GM21717 (cell line): Measurements from ENCODE around the gene THAP4.
A peak's percentile ranks its signal among the peaks of the same experiment; 100 is the strongest.
"Not testable (repeated sequence)": the region's sequence is repeated elsewhere in the genome, so short reads cannot be mapped to it uniquely, and the experiment has no call there.

Experiments used
- ATAC-seq: cut with Tn5 transposase; IDR thresholded peaks from one replicate; pipeline ENCODE4 v1.9.1; 2021; ENCODE audit warnings: mild to moderate bottlenecking, moderate library complexity; ENCODE audit not compliant: unreplicated experiment

The THAP4 gene

GRCh38 chr2:241613017-241613780 is 23.8 kb downstream of the THAP4 start:
- ATAC-seq: no peak

GRCh38 chr2:241612156-241613016 is 24.6 kb downstream of the THAP4 start:
- no peak for ATAC-seq

- ATAC-seq: no peak
Measured at GRCh38 chr2:241611062-241611461, 25.9 kb downstream of the THAP4 start.

DNA sequence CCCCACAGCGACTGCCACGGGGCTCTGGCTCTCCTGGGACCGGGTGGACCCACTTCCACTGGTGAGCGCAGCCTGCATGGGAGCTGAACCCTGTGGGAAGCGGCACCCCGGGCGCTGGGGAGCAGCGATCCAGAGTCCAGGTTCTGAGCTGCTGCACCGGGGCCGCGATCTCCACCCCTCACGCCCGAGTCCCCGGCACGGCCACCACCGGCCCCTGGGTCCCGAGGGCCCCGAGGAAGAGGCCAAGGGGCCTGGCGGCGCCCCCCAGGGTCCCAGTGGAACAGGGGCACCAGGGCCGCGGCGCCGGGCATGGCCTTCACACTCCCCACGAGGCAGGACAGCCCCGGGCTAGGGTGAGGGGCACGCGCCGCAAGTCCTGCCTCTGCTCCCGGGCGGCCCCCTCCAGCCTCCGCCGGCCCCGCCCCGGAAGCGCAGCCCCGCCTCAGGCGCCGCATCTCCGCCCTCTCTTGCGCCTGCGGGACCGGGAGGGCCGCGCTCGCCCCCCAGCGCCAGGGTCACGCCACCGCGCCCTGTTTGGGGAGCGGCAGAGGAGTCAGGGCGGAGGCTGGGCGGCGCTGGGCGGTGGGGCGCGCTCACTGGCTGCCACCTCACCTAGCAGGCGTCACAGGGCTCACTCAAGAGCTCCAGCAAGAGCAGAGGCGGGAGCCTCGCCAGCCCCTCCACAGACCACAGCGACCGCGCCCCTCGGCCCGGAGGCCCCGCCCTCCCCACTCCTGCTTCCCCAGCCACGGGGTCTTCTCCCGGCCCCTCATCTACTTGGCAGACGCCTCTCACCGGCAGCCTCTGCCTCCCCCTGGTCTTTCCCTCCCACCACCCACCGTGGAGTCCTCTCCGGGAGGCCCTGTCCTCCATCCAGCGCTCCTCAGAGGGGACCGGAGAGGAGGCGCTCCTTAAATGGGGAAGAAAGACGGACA is 26.8 kb downstream of the THAP4 start:
- ATAC-seq: peak; percentile 90

GRCh38 chr2:241608881-241609280 is 28.1 kb downstream of the THAP4 start:
- ATAC-seq: no peak

DNA sequence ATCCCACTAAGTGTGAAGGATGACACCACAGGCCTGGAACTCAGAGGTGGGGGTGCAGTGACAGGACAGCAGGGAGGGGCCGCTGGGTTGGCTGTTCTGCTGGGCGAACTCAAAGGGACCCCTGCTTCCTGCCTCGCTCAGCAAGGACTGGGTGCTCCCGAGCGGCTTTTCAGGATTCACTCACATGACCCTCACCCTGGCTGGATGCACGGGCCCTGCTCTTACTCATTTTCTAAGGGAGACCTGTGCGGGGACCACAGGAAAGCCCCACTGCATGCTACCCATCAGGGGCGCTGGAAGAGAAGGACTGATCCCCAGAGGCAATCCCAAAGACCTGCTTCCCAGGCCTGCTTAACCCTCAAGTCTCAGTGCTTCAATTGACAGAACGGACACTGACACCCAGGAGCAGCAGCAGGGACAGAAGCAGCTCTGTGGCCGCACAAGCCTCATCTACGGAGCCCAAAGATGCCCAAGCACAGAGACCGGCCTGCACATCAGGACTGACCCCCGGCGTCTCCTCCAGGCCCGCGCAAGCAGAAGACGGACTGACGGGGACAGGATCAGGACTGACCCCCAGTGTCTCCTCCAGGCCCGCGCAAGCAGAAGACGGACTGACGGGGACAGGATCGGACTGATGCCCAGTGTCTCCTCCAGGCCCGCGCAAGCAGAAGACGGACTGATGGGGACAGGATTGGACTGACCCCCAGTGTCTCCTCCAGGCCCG is 29.6 kb downstream of the THAP4 start:
- no peak for ATAC-seq

DNA sequence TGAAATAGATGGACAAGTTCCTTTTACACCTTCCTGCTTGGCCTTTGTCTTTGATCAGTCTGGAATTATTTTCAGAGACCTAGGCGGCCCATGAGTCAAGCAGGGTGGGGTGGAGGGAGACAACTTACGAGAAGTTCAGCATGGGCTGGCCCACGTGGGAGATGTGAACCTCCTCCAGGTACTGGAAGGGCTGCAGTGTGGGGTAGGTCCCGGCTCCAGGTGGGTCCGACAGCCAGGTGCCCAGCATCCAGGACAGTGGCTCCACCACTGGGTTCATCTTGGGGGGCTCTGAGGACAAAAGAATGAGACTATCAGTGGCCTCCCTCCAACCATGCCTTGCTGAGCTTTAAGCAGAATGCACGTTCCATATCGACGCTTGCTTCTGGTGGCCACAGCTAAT is 30.8 kb downstream of the THAP4 start:
- no peak for ATAC-seq

- ATAC-seq: no peak
Measured at GRCh38 chr2:241603686-241604085, 33.3 kb downstream of the THAP4 start.

GRCh38 chr2:241602720-241603119 is 34.2 kb downstream of the THAP4 start:
- no peak for ATAC-seq

DNA sequence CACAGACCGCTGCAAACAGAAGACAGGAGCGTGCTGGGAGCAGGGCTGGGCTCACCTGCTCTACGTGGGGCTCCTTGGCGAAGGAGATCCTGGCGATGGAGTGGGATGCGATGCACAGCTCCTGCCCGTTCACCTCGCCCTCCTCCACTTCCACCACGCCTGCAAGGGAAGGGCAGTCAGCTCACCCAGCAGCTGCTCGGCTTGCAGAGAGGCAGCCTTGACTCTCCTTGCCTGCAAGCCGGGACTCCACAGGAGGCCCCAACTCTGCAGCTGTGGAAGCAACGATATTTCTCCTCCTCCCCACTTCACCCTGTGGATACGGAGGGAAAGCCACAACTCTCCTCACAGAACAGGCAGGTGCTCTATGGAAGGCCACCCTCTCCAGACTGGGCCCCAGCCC is 35.1 kb downstream of the THAP4 start:
- no peak for ATAC-seq

DNA sequence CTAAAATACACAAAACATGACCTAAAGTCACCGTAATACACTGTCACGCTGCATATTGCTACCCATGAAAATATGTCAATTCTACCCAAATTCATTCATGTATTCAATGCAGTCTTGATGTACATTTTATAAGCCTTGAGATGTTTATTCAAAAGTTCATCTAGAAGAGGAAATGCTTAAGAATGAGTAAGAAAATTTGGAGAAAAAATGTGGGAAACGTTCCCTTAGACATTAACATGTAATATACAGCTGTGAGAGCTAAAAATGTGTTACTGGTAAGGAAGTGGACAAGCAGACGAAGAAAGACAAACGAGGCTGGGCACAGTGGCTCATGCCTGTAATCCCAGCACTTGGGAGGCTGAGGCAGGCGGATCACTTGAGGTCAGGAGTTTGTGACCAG is 37.3 kb downstream of the THAP4 start:
- no peak for ATAC-seq

- ATAC-seq: no peak
Measured at GRCh38 chr2:241598487-241598886, 38.5 kb downstream of the THAP4 start.

GRCh38 chr2:241598061-241598460 is 38.9 kb downstream of the THAP4 start:
- no peak for ATAC-seq

- no peak for ATAC-seq
Measured at GRCh38 chr2:241597561-241597960, 39.4 kb downstream of the THAP4 start.

- ATAC-seq: no peak
Measured at GRCh38 chr2:241595600-241596140, 41.3 kb downstream of the THAP4 start.

DNA sequence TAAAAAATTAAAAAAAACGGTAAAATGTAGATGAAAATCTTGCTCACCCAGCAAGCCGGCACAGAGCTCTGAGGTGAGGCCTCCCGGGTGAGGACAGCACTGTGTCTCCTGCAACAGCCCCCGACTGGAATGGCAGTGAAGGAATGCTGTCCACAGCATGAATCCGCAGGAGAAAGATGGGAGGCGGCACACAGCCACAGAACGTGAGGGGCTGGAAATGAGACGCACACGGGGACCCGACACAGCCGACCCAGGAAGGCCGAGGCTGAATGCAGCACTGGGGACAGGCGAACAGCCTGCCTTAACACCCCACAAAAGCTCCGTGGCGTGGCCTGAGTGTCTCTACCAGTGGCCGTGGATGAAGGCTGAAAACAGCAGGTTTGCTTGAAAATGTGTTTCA is 43.7 kb downstream of the THAP4 start:
- ATAC-seq: no peak

DNA sequence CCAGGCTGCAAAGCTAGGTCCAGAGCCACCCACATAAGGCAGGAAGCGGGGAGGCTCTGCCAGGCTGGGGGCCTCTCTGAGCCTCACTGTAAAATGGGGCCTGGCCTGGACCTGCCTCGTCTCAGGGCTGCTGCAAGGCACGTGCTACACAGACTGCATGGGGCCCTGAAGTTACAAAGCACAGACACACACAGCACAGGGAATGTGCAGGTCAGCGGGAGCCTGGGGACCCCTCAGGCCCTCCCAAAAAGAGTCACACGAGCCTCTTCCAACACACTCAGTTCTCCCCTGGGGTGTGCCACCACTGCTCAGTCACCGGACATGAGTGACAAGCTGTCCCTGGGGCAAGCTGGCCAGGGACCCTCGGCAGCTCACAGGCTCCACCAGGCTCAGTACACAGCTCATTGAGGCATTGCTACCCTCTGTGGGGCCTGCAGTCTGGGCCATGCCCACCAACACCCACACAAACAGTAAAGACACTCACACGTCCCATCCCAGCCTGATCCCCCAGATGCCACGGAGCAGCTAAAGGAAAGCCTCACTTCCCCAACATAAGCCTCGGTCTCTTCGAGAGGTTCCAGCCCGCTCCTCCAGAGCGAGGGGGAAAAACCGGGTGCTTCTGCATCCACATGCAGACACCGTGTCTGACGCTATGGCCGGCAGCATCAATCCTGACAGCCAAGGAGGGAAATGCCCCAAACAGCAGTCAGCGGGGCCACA is 44.7 kb downstream of the THAP4 start:
- ATAC-seq: no peak

- ATAC-seq: not testable (repeated sequence)
Measured at GRCh38 chr2:241590496-241591455, 46.2 kb downstream of the THAP4 start.
